Measurements from ENCODE around the gene DNAJC4. TPM values are rescaled to one million over a fixed set of nuclear protein-coding genes. Genes with fewer than 3 reads are reported as not detected.
A peak's percentile ranks its signal among the peaks of the same experiment; 100 is the strongest.

The DNAJC4 gene
- total RNA-seq, 2 experiments from 2014 or later, result 38.0 to 41.3 TPM

DNA sequence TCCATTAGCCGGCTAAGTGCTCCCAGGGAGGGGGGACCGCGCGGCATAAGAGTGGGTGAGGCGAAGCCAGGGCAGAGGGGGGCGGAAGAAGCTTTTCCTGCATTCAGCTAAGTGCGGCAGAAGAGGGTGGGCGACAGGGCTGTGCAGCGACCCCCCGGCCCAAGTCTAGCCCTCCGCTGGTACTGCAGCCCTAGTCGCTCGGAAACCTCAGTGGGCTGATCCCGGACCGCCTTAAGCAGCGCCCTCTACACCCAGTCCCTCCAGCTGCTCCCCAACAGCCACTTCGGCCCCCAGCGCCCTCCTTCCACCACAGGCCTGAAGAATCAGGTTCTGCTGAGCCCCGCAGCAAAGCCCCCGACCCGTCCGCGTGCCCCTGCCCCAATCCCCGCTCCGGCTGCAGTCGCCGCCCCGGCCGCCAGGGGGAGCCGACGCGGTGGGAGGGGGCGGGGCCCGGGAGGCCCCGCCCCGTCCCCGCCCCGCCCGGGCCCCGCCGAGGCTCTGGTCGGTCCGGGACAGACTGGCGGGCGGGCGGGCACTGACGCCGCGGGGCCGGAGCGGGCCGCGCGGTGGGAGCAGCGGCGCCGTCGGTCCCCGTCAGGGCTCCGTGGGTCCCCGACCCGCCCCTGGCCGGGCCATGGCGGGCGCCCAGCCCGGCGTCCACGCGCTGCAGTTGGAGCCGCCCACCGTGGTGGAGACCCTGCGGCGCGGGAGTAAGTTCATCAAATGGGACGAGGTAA, 20.8 kb downstream of the DNAJC4 start, which contains the start of gene PLCB3:
PLCB3 (plus strand) TSS at position 515 of the 737 bp plus-strand sequence; CDS start at position 635, 120 bp downstream.
- Mint-ChIP-seq H3K9me3 (ENCODE audit: insufficient read depth) (no peaks in the 10 kb centered on the region), H3K4me3 (peak within 1 kb of the TSS; percentile 89), H3K36me3 (ENCODE audit: low read depth) (peaks cover under 1% of the 10 kb centered on the region), H3K27me3 (ENCODE audit: low read depth) (no peaks in the 10 kb centered on the region), H3K4me1 (ENCODE audit: low read depth) (peaks cover 44% of the 10 kb centered on the region), H3K27ac (peak within 1 kb of the TSS; percentile 73)
- CTCF ChIA-PET, result interaction anchor here (0.6 to 3.7 kb wide), 15 partner anchors 9 to 80 kb away, joined by 3 to 63 read pairs (median 5); partner anchors contain the start of genes CATSPERZ, DNAJC4, FKBP2 and STIP1
- peak; percentile 67 for DNase-seq
- POLR2A ChIA-PET, result interaction anchor here (0.6 to 2.4 kb wide), 6 partner anchors 10 to 66 kb away, joined by 3 to 18 read pairs (median 6); partner anchors contain the start of genes BAD, FERMT3 and STIP1
- peak; percentile 71 for ATAC-seq

DNA sequence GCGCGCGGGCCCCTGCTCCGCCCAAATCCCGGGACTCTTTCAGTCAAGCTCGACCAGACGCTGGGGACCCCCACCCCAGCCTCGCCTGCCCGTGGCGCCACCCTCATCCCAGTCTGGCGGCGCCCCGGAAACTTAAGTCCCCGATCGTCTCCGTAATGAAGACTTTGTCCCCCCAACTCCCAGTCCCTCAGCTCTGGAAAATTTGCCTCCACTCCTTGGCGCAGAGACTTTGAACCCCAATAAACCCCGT, 21.3 kb downstream of the DNAJC4 start:
- Mint-ChIP-seq H3K4me3 (peak overlapping the region; percentile 89), H3K4me1 (ENCODE audit: low read depth) (peaks cover 44% of the 10 kb centered on the region), H3K27ac (peak overlapping the region; percentile 48), H3K36me3 (ENCODE audit: low read depth) (peaks cover 4% of the 10 kb centered on the region), H3K9me3 (ENCODE audit: insufficient read depth) (no peaks in the 10 kb centered on the region), H3K27me3 (ENCODE audit: low read depth) (no peaks in the 10 kb centered on the region)
- ChIA-PET POLR2A (interaction anchor here (0.5 to 2.4 kb wide), 6 partner anchors 10 to 66 kb away, joined by 3 to 18 read pairs (median 4); partner anchors contain the start of genes FERMT3 and STIP1), CTCF (interaction anchor here (0.6 to 3.7 kb wide), 8 partner anchors 10 to 66 kb away, joined by 3 to 63 read pairs (median 8); partner anchors contain the start of genes CATSPERZ and FKBP2)
- DNase-seq (no peak), ATAC-seq (no peak)

DNA sequence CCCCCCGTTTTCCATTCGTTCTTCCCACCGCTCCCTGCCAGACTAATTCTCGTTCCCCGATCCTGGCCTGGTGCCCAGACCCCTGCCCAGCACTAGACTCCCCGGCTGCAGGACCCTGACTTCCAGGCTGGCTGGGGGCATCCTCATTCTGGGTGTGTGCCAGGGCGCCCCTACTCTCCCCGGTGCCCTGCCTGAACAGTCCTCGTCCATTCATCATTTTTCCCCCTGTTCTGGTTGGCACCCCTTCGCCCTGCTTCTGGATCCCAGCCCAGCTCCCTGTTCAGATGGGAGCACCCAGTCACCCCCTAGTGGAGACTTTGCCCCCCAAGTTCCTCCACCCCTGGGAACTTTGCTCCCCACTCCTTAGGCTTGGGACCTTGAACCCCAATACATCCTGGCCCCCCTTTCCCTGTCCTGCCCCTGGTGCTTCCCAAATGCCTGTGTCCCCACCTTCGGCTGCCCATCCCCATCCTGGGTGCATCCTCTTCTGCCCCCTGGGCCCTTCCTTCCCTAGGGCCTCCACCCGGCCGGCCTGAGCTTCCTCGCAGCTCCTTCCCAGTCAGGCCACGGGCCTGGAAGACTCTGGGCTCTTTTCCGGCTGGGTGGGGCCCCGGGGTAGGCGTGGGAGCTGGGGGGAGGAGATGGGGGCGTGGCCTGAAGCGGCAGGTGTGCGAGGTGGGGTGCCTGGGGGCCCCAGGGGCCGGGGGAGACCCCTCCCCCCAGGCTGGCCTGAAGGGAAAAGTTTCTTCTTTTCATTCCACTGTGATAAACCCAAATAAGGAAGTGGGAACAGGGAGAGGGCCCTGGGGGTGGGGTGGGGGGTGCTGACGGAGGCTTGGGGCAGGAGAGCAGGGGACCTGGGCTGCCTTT, 21.9 kb downstream of the DNAJC4 start:
- POLR2A ChIA-PET, result interaction anchor here (0.5 to 2.4 kb wide), 6 partner anchors 9 to 67 kb away, joined by 3 to 18 read pairs (median 4); partner anchors contain the start of genes FERMT3 and STIP1
- no peaks in the 10 kb centered on the region for H3K9me3 Mint-ChIP-seq (ENCODE audit: insufficient read depth)
- peak overlapping the region; percentile 89 for H3K4me3 Mint-ChIP-seq
- CTCF ChIA-PET, result interaction anchor here (0.6 to 3.7 kb wide), 8 partner anchors 10 to 67 kb away, joined by 3 to 63 read pairs (median 8); partner anchors contain the start of genes CATSPERZ and FKBP2
- peaks cover 4% of the 10 kb centered on the region for H3K36me3 Mint-ChIP-seq (ENCODE audit: low read depth)
- peak overlapping the region; percentile 48 for H3K27ac Mint-ChIP-seq
- no peaks in the 10 kb centered on the region for H3K27me3 Mint-ChIP-seq (ENCODE audit: low read depth)
- DNase-seq (peak; percentile 42), ATAC-seq (peak; percentile 15)
- peaks cover 41% of the 10 kb centered on the region for H3K4me1 Mint-ChIP-seq (ENCODE audit: low read depth)

DNA sequence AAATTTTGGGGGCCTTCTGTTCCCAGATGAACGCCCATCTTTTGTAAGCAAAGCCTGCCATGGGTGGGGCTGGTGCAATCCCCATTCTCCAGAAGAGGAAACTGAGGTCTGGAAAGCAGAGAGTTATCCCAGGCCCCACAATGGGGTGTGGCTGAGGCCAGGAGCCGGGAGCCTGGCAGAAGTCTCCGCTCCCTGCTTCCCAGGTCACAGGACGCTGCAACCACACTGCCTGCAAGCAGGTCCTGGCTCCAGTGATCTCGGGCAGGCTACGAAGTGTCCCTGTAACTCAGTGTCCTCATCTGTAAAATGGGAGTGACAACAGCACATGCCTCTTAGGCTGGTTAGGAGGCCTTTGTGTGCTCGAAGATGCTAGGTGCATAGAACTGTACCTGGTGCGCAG, 22.7 kb downstream of the DNAJC4 start:
- peak overlapping the region; percentile 18 for H3K4me3 Mint-ChIP-seq
- no peak for DNase-seq
- H3K27ac Mint-ChIP-seq, result no peak overlapping the region
- H3K27me3 Mint-ChIP-seq (ENCODE audit: low read depth), result no peaks in the 10 kb centered on the region
- CTCF ChIA-PET, result interaction anchor here (3.7 kb wide), 2 partner anchors 15 to 48 kb away, joined by 23 to 63 read pairs; partner anchors contain the start of gene CATSPERZ
- peaks cover 7% of the 10 kb centered on the region for H3K36me3 Mint-ChIP-seq (ENCODE audit: low read depth)
- POLR2A ChIA-PET, result interaction anchor here (2.4 kb wide), 1 partner anchor 46 kb away, joined by 9 read pairs; the partner anchor contains the start of gene FERMT3
- peaks cover 36% of the 10 kb centered on the region for H3K4me1 Mint-ChIP-seq (ENCODE audit: low read depth)
- ATAC-seq, result no peak
- no peaks in the 10 kb centered on the region for H3K9me3 Mint-ChIP-seq (ENCODE audit: insufficient read depth)

DNA sequence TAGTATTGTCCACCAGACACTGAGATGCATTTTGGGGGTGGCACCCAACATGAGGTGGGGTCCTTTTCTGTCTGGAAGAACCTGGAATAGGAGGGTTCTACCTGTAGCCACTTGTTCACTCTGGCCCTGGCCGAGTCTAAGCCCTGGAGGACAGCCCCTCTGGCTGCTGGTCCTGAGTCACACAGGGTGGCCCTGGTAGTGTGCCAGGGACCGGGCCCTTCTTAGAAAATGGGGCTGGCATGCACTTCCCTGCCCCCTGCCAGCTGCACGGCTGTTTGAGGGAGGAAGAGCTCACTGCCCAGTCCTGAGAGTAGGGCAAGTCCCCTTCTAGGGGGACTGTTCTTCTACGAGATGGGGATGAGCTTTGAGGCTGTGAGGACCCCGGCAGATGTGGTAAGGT, 23.1 kb downstream of the DNAJC4 start:
- Mint-ChIP-seq H3K27me3 (ENCODE audit: low read depth) (no peaks in the 10 kb centered on the region), H3K4me1 (ENCODE audit: low read depth) (peaks cover 33% of the 10 kb centered on the region), H3K36me3 (ENCODE audit: low read depth) (peaks cover 7% of the 10 kb centered on the region), H3K9me3 (ENCODE audit: insufficient read depth) (no peaks in the 10 kb centered on the region), H3K27ac (no peak overlapping the region), H3K4me3 (peak overlapping the region; percentile 18)
- no peak for ATAC-seq
- DNase-seq, result no peak
- ChIA-PET CTCF (interaction anchor here (1.5 to 1.9 kb wide), 2 partner anchors 9 to 29 kb away, joined by 3 to 4 read pairs; no protein-coding TSS in a partner anchor), POLR2A (interaction anchor here (0.7 kb wide), 1 partner anchor 15 kb away, joined by 3 read pairs; no protein-coding TSS in a partner anchor)

DNA sequence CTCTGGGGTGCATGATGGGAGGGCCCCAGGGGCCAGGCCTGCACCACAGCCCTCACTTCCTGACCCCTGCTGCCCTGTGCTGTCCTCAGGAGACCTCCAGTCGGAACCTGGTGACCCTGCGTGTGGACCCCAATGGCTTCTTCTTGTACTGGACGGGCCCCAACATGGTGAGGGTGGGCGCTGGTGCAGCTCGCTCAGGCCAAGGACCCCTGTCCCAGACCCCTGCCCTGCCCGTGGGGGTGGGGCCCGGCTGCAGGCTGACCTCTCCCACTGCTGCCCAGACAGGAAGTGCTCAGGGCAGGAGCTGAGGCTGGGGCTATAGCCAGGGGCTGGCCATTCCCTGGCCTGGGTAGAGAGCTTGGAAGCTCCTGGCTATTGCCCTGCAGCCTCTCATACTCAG, 24.0 kb downstream of the DNAJC4 start:
- peaks cover 8% of the 10 kb centered on the region for H3K36me3 Mint-ChIP-seq (ENCODE audit: low read depth)
- H3K27ac Mint-ChIP-seq, result no peak overlapping the region
- ChIA-PET CTCF (interaction anchor here (1.5 to 1.9 kb wide), 2 partner anchors 10 to 28 kb away, joined by 3 to 4 read pairs; no protein-coding TSS in a partner anchor), POLR2A (interaction anchor here (0.7 to 1.2 kb wide), 2 partner anchors 15 kb away, joined by 3 to 5 read pairs; no protein-coding TSS in a partner anchor)
- ATAC-seq, result no peak
- no peaks in the 10 kb centered on the region for H3K9me3 Mint-ChIP-seq (ENCODE audit: insufficient read depth)
- H3K4me1 Mint-ChIP-seq (ENCODE audit: low read depth), result peaks cover 36% of the 10 kb centered on the region
- no peak for DNase-seq
- H3K4me3 Mint-ChIP-seq, result no peak overlapping the region
- H3K27me3 Mint-ChIP-seq (ENCODE audit: low read depth), result no peaks in the 10 kb centered on the region

DNA sequence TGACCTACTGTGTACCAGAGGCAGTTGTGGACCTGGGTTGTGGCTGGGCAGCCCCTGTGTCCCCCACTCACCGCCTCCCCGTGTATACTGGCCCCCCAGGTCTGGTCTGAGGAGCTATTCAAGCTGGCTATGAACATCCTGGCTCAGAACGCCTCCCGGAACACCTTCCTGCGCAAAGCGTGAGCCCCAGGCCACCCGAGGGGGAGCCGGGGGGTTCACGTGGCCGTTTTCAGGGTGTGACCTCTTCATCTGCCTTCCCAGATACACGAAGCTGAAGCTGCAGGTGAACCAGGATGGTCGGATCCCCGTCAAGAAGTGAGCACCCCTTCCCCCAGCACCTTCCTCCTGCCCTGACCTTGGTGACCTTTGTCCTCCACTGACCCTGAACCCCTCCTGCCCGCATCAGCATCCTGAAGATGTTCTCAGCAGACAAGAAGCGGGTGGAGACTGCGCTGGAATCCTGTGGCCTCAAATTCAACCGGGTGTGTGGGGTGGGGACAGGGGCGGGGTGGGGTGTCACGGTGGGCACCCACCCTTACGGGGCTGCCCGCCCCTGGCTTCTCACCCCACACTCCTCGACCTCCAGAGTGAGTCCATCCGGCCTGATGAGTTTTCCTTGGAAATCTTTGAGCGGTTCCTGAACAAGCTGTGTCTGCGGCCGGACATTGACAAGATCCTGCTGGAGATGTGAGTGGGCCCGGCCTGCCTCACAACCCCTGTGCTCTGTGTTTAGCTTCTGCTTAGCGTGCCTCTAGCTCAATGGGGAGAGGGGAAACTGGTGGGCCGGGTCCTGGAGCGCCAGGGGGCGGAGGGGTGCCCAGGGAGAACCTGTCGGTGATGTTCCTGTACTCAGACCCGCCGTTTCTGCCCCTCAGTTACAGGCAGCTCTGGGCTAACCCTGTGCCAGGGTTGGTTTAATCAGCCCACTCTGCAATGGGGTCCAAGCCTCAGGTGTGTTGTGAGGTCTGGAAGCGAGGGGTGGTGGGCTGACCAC, 25.1 kb downstream of the DNAJC4 start:
- DNase-seq (no peak), ATAC-seq (no peak)
- CTCF ChIA-PET, result interaction anchor here (0.6 to 1.9 kb wide), 4 partner anchors 9 to 27 kb away, joined by 3 to 4 read pairs (median 4); partner anchors contain the start of gene PPP1R14B
- Mint-ChIP-seq H3K36me3 (ENCODE audit: low read depth) (peaks cover 15% of the 10 kb centered on the region), H3K27ac (no peak overlapping the region), H3K9me3 (ENCODE audit: insufficient read depth) (no peaks in the 10 kb centered on the region), H3K27me3 (ENCODE audit: low read depth) (no peaks in the 10 kb centered on the region), H3K4me1 (ENCODE audit: low read depth) (peaks cover 35% of the 10 kb centered on the region), H3K4me3 (no peak overlapping the region)
- POLR2A ChIA-PET, result interaction anchor here (0.7 to 1.2 kb wide), 3 partner anchors 14 to 29 kb away, joined by 3 to 5 read pairs (median 3); partner anchors contain the start of genes NUDT22 and TRPT1

DNA sequence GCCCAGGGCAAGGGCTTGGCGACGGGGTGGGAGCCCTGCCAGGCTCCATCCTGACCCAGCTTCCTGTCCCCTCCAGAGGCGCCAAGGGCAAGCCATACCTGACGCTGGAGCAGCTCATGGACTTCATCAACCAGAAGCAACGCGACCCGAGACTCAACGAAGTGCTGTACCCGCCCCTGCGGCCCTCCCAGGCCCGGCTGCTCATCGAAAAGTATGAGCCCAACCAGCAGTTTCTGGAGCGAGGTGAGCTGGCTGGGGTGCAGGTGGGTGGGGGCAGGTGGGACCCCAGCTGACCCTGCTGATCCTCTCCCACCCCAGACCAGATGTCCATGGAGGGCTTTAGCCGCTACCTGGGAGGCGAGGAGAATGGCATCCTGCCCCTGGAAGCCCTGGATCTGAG, 26.0 kb downstream of the DNAJC4 start:
- no peak for DNase-seq
- CTCF ChIA-PET, result interaction anchor here (1.3 kb wide), 1 partner anchor 13 kb away, joined by 4 read pairs; no protein-coding TSS in a partner anchor
- H3K27me3 Mint-ChIP-seq (ENCODE audit: low read depth), result no peaks in the 10 kb centered on the region
- H3K36me3 Mint-ChIP-seq (ENCODE audit: low read depth), result peaks cover 15% of the 10 kb centered on the region
- H3K4me3 Mint-ChIP-seq, result no peak overlapping the region
- peaks cover 28% of the 10 kb centered on the region for H3K4me1 Mint-ChIP-seq (ENCODE audit: low read depth)
- ATAC-seq, result no peak
- no peaks in the 10 kb centered on the region for H3K9me3 Mint-ChIP-seq (ENCODE audit: insufficient read depth)
- POLR2A ChIA-PET, result interaction anchor here (0.7 to 1.0 kb wide), 2 partner anchors 13 to 30 kb away, joined by 3 to 4 read pairs; partner anchors contain the start of genes NUDT22 and TRPT1
- H3K27ac Mint-ChIP-seq, result no peak overlapping the region

DNA sequence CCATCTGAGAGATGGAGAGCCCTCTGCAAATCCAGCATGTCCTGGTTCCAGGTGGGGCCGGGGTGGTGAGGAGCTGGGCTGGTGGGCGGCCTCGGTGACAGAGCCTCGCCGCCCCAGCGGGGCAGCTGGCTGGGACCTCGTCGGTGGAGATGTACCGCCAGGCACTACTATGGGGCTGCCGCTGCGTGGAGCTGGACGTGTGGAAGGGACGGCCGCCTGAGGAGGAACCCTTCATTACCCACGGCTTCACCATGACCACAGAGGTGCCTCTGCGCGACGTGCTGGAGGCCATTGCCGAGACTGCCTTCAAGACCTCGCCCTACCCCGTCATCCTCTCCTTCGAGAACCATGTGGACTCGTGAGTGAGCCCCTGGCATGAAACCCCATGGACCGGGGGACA, 28.0 kb downstream of the DNAJC4 start:
- Mint-ChIP-seq H3K4me1 (ENCODE audit: low read depth) (peaks cover 15% of the 10 kb centered on the region), H3K27me3 (ENCODE audit: low read depth) (no peaks in the 10 kb centered on the region), H3K4me3 (no peak overlapping the region), H3K9me3 (ENCODE audit: insufficient read depth) (no peaks in the 10 kb centered on the region), H3K36me3 (ENCODE audit: low read depth) (peaks cover 21% of the 10 kb centered on the region), H3K27ac (no peak overlapping the region)
- CTCF ChIA-PET, result interaction anchor here (1.2 kb wide), 1 partner anchor 12 kb away, joined by 4 read pairs; no protein-coding TSS in a partner anchor
- POLR2A ChIA-PET, result interaction anchor here (0.6 to 1.5 kb wide), 3 partner anchors 11 to 34 kb away, joined by 3 to 8 read pairs (median 3); no protein-coding TSS in a partner anchor
- DNase-seq (no peak), ATAC-seq (no peak)

DNA sequence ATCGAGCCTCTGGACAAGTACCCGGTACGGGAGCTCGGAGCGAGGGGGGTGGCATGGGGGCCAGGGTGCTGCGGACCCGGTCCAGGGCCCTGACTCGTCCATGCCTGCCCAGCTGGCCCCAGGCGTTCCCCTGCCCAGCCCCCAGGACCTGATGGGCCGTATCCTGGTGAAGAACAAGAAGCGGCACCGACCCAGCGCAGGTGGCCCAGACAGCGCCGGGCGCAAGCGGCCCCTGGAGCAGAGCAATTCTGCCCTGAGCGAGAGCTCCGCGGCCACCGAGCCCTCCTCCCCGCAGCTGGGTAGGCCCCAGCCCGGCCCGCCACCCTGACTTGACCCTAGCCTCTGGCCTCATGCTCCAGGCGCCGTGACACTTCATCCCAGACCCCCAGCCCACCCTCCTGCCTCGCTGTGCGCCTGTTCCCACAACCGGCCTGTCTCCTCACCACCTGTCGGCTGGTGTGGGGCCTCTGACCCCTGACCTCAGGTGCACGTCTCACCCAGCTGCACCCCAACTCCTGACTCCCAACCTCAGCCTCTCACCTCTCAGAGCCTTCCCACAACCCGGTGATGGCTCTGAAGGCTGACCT, 28.7 kb downstream of the DNAJC4 start:
- Mint-ChIP-seq H3K27me3 (ENCODE audit: low read depth) (no peaks in the 10 kb centered on the region), H3K9me3 (ENCODE audit: insufficient read depth) (no peaks in the 10 kb centered on the region), H3K27ac (no peak overlapping the region), H3K4me1 (ENCODE audit: low read depth) (peaks cover 8% of the 10 kb centered on the region), H3K36me3 (ENCODE audit: low read depth) (peaks cover 21% of the 10 kb centered on the region), H3K4me3 (no peak overlapping the region)
- DNase-seq (no peak), ATAC-seq (no peak)
- ChIA-PET POLR2A (interaction anchor here (1.2 to 1.5 kb wide), 2 partner anchors 10 to 14 kb away, joined by 4 to 8 read pairs; no protein-coding TSS in a partner anchor), CTCF (no interaction called here)

Data from activated CD8-positive, alpha-beta T cell treated with anti-CD3 and anti-CD28 coated beads, Interleukin-2, amount 10 ng/mL, durations not matched to agents 7 days and 5 days (primary cell).